DMS114 treated with DMSO at 0.1 percent for 48 hours (cell line): Measurements from ENCODE around the gene XDH.

Experiments
- DNase-seq: peaks from one replicate; lab custom pipeline; 2025; ENCODE audit not compliant: unreplicated experiment; lab: John Stamatoyannopoulos, UW

XDH gene

GRCh38 chr2:31333046-31333445, 81.5 kb downstream of the XDH start:
- no peak for DNase-seq

DNA sequence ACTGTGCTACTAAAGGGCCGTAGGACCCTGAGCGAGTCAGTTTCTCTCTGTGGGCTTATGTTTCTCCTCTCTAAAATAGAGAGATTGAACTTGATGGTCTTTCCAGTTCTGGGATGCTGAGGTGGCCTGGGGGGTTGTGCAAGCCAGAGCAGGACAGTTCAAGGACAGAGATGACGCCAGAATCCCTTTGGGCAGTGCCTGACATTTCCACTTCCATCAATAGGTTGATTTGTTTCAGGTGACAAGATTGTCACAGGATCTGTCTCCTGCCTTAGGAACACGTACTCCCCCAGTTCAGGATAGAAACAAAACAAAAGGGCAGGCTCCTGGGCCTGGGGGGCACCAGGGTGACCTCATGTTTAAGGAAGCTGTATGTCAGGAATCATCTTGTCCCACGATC, 82.0 kb downstream of the XDH start:
- DNase-seq: no peak

DNA sequence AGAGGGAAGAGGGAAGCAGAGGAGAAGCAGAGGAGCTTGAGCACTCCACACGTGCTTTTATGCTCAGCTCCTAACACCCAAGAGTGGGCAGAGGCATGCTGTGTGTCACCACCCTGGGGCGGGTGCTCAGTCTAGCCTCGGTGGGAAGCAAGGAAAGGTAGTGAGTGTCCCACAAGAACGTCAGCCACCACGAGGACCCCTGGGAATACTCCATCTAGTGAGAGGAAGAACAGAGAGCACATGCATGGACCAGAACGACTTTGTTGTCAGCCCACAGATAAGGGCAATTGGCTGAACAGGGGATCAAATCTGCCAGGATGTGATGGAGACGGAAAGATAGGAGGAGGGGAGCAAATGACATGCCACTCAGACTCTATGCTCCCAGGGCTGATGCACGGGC, 83.4 kb downstream of the XDH start:
- DNase-seq: no peak

- DNase-seq: no peak
These were observed 85.4 kb downstream of the XDH start for GRCh38 chr2:31329081-31329625.

GRCh38 chr2:31328026-31328425, 86.5 kb downstream of the XDH start:
- DNase-seq: no peak

- DNase-seq: no peak
These were observed 87.0 kb downstream of the XDH start for GRCh38 chr2:31327505-31327904.

DNA sequence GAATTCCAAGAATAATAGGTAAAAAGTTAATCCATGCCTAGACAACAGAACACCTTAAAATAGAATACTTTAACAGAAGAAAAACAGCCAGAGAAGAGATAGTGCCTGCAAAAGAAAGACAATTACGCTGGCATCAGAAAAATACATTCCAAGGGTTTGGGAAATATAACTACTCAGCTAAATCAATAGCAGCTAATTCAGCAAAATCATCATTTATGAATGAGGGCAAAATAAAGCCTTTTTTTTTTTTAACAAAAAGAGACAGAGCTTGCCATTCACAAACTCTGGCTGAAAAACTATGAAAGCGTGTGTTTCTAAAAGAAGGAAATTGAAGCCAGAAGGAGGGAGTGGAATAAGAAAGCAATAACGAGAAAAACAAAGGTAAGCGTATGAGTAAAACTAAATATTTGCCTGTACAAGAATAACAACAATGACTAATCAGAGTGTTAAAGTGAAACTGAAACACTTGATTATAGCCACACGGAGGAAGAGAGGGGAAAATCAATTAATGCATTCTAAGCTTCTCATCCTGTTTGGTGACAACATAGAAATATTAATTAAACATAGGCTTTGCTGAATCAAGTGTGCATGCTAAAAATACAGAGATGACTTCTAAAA, 90.4 kb downstream of the XDH start:
- DNase-seq: no peak

DNA sequence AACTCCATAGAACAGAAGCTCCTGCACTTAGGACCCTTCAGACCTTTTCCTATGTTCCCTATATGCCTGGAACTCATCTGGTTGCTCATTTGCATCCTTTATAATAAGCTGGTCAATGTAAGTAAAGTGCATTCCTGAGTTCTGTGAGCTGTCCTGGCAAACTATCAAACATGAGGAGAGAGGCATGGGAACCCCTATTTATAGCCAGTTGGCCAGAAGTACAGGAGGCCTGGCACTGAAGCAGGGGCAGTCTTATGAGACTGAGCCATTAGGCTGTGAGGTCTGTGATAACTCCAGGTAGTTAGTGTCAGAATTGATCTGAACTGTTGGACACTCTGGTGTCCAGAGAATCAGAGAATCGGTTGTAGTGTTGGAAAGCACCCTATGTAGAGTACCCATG, 92.2 kb downstream of the XDH start:
- DNase-seq: no peak

GRCh38 chr2:31319406-31320175, 95.0 kb downstream of the XDH start:
- no peak for DNase-seq

GRCh38 chr2:31318361-31319336, 95.9 kb downstream of the XDH start:
- DNase-seq: no peak

GRCh38 chr2:31317396-31317795, 97.1 kb downstream of the XDH start:
- no peak for DNase-seq

DNA sequence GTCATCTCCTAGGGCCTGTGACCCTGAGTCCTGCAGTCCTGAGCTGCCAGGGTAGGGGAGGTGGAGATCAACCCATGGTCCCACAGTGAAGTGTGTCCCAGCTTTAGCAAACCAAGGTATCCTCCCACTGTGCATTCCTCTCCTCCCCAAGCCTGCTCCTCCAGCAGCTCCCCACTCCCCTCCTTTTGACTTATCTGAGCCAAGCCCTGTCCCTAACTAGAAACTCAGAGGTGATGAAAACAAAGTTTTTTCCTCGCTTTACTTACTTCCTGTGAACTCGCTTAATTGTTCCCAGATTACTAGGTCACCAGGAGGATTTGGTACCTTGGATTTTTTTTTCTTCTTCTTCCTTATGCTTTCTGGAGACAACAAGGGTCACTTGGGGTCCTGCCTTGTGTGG, 99.8 kb downstream of the XDH start:
- DNase-seq: no peak

DNA sequence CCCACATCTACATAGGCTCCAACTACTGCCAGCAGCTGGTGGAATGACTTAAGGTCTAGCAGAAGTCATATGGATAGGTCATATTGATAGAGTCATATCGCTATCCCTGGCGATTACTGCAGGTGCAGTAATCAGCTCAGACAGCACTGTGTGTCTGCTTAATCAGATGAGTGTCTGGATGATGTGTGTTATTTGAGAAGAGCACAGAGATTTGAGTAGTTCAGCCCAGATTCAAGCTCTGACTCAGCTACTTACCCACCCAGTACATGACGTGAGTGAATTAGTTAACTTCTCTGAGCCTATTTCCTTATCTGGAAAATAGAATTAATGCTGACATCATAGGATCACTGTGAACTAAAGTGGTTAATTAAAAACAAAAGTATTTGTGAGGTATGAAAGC, 101.6 kb downstream of the XDH start:
- DNase-seq: no peak

DNA sequence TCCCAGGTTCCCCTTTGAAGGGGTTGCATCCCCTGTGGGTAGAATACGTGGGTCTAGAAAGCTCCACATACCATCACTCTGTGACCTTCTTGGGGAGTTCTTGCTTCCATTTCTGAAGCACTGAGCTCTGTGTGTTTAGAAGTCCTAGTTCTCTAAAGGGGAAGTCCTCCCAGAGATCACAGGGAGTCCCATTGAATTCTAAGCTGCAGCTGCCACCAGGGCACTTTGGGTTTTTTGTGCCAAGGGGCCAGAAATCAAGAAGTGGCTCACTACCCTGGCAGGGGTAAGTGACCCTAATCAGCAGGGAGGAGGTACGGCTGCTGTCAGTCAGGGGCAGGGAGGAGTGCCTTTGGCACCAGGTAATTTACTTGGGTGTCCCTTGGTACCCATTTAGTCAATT, 109.7 kb downstream of the XDH start:
- no peak for DNase-seq

DNA sequence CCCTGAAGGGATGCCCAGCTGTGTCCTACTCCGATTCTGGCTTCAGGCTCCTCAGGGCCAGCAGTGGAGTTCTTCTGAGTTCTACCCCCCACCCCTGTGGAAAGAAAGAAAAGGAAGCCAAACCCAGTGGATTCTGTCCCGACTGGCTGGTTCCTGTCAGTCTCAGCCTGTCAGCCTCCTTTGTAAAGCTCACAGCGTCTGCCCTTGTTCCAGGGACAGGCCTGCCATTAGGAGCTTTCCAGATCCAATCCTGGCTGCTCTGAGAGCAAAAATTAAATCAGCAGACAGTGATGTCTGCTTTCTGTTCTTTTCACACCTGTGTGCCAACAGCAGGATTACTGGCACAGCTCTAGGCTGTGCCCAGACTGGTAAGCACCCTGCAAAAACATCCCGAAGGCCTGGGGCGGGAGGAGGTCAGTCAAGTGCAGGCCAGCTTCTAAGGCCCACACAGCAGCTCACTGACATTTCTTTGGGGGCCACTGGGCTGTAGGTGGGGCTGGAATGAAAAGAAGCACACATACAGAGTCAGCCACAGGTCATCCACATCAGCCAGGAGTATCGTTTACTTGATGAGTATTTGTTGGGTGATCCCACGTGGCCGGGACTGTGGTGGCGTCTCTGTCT, 111.5 kb downstream of the XDH start:
- no peak for DNase-seq

GRCh38 chr2:31300309-31300708, 114.2 kb downstream of the XDH start:
- no peak for DNase-seq

- DNase-seq: no peak
These were observed 115.0 kb downstream of the XDH start for GRCh38 chr2:31299547-31299946.

DNA sequence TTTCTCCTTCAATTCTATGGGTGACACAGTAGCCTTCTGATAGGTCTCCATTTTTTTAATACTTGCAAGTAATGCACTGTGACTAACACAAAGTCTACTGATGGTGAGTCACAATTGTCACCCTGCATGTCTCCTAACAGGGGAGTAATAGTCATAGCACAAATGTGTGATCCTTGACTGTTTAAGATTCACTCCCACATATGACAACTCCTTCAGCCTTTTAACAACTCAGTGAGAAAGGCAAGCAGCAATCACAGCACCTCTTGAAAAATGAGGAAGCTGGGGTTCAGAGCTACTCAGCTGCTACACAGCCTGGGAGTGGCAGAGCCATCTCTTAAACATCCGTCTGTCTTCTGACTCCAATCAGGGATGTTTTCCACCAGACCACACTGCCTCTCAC, 116.8 kb downstream of the XDH start:
- DNase-seq: no peak

- DNase-seq: no peak
These were observed 117.8 kb downstream of the XDH start for GRCh38 chr2:31296641-31297287.

DNA sequence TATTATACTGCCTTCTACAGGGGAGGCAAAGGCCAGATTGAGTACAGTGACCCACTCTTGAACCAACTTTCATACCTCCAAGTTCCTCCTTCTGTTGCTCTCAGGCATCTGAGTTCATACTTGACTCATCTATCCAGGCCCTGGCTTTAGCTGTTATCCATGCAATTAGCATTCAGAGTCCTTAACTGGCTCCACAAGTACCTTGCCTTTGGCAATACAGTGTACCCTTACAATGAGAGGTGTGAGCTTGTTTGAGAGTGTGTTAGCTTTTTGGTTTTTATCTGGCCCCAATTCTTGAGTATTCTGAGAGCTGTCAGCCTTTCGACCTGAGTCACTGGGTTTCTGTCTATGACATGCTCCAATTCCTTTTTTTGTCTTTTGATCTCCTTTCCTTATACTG, 120.3 kb downstream of the XDH start:
- no peak for DNase-seq

DNA sequence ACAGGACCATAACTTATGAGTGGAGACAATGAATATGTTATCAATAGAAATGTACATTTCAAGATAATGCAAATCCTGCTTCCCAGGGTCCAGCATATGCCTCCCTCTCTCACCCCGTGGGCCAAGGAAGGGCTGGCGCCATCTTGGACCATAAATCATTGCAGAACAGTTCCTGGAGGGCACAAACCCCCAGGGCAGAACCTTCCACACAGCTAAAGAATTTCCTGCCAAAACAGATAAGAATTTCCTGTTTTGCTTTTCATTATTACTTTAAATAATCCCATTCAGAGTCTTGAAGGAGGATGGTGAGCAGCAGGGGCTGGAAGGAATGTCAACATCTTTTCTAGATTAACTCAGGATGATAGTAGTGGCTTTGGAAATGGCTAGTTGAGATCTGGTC, 126.9 kb downstream of the XDH start:
- no peak for DNase-seq
